ENCODE results near the gene EGLN1. TPM values are rescaled to one million over a fixed set of nuclear protein-coding genes. Genes with fewer than 3 reads are reported as not detected.

EGLN1 gene
- polyA plus RNA-seq, 2 of the 4 experiments (the other 2 are of a cell fraction), result 57.7 to 156 TPM

- TF ChIP-seq CBX8 (IDR thresholded peaks at IDR 0.05) (no peak), KDM5A (IDR thresholded peaks at IDR 0.05) (no peak), CEBPB (IDR thresholded peaks at IDR 0.05) (no peak), RAD21 (conservative IDR thresholded peaks at IDR 0.05 in 1 of 2, IDR thresholded peaks at IDR 0.05 in 1 of 2) (no peak), JUNB (IDR thresholded peaks at IDR 0.05) (no peak), RFX5 (IDR thresholded peaks at IDR 0.05) (no peak), HEYL (CRISPR knock-in tag; IDR thresholded peaks at IDR 0.05) (no peak), ATOH8 (CRISPR knock-in tag; IDR thresholded peaks at IDR 0.05; ENCODE audit: low read depth) (no peak), ZSCAN20 (CRISPR knock-in tag; IDR thresholded peaks at IDR 0.05) (no peak), ZNF302 (CRISPR knock-in tag; IDR thresholded peaks at IDR 0.05) (no peak), NR3C1 (IDR thresholded peaks at IDR 0.05) (no peak)
- 64% methylated on average over 2 of the region's 2 CpGs for WGBS (ENCODE audit: missing lambda C conversion rate)
- ATAC-seq (no peak), FAIRE-seq (no peak), DNase-seq (ENCODE audit: low read depth in 1 of 2, low spot score in 1 of 2) (no peak)
- Histone ChIP-seq H3K4me3 (0 out of 3 replicates have a peak overlapping the region, but pooled peaks have one; percentile 80), H3K4me1 (peaks cover 72% of the 10 kb centered on the region), H3K27ac (peak overlapping the region; percentile 7 to 86; a peak in 3 of 6 replicates), H3K9me3 (no peaks in the 10 kb centered on the region), H3K4me2 (peak overlapping the region; percentile 87)
- ChIA-PET POLR2A (no interaction called here), CTCF (interaction anchor here (0.6 to 1.4 kb wide), 3 partner anchors 21 to 97 kb away, joined by 3 read pairs; no protein-coding TSS in a partner anchor)
These were observed 8.4 kb downstream of the EGLN1 start for GRCh38 chr1:231413749-231414082.

- peaks cover 92% of the 10 kb centered on the region for H3K4me1 ChIP-seq
- peak overlapping the region in 1 of 2 experiments; percentile 32; a peak in 1 of 6 replicates for H3K27ac ChIP-seq
- 78% methylated on average over 2 of the region's 2 CpGs for WGBS (ENCODE audit: missing lambda C conversion rate)
- no peak overlapping the region for H3K4me3 ChIP-seq
- H3K4me2 ChIP-seq, result peak overlapping the region; percentile 84
- no peak for ATAC-seq
- ChIA-PET POLR2A (no interaction called here), CTCF (interaction anchor here (1.6 to 1.9 kb wide), 3 partner anchors 8 to 54 kb away, joined by 5 to 7 read pairs (median 6); no protein-coding TSS in a partner anchor)
- no peak for DNase-seq (ENCODE audit: low read depth in 1 of 2, low spot score in 1 of 2)
- FAIRE-seq, result no peak
- H3K9me3 ChIP-seq, result no peaks in the 10 kb centered on the region
- no peak for TF ChIP-seq HOXB5 (CRISPR knock-in tag; IDR thresholded peaks at IDR 0.05)
- no peak for TF ChIP-seq NR3C1 (IDR thresholded peaks at IDR 0.05)
- no peak for TF ChIP-seq CBX2 (IDR thresholded peaks at IDR 0.05; ENCODE audit: borderline replicate concordance, low read depth)
- no peak for TF ChIP-seq ZFP36 (IDR thresholded peaks at IDR 0.05; ENCODE audit: borderline replicate concordance, partially characterized antibody)
- TF ChIP-seq ELK1 (IDR thresholded peaks at IDR 0.05; ENCODE audit: low read depth, low read length), result no peak
- TF ChIP-seq KDM1A (IDR thresholded peaks at IDR 0.05; ENCODE audit: low read depth), result no peak
- TF ChIP-seq PHF8 (IDR thresholded peaks at IDR 0.05; ENCODE audit: borderline replicate concordance, low read depth), result no peak
- TF ChIP-seq POLR2AphosphoS2 (conservative IDR thresholded peaks at IDR 0.05; ENCODE audit: low read length), result no peak
- TF ChIP-seq CHD2 (IDR thresholded peaks at IDR 0.05; ENCODE audit: low read length, partially characterized antibody), result no peak
- no peak for TF ChIP-seq ZNF302 (CRISPR knock-in tag; IDR thresholded peaks at IDR 0.05)
- TF ChIP-seq HDAC2 (IDR thresholded peaks at IDR 0.05), result no peak
- TF ChIP-seq MYC (IDR thresholded peaks at IDR 0.05; ENCODE audit: borderline replicate concordance, low read length), result no peak
- no peak for TF ChIP-seq GATA3 (IDR thresholded peaks at IDR 0.05; ENCODE audit: borderline replicate concordance)
- no peak for TF ChIP-seq ATOH8 (CRISPR knock-in tag; IDR thresholded peaks at IDR 0.05; ENCODE audit: low read depth)
- TF ChIP-seq JUN (IDR thresholded peaks at IDR 0.05), result no peak
These were observed 11.0 kb downstream of the EGLN1 start for GRCh38 chr1:231411036-231411531.

Data from A549 (cell line).